Islet of Langerhans (tissue), 1 donor: ENCODE results near the gene DDX55.
"Not testable (repeated sequence)": the region's sequence is repeated elsewhere in the genome, so short reads cannot be mapped to it uniquely, and the experiment has no call there.

Experiments
- FAIRE-seq: peaks from one replicate; lab custom pipeline; 2011; peaks lifted over from hg19 to GRCh38; lab: Jason Lieb, UNC

The DDX55 gene, protein sequence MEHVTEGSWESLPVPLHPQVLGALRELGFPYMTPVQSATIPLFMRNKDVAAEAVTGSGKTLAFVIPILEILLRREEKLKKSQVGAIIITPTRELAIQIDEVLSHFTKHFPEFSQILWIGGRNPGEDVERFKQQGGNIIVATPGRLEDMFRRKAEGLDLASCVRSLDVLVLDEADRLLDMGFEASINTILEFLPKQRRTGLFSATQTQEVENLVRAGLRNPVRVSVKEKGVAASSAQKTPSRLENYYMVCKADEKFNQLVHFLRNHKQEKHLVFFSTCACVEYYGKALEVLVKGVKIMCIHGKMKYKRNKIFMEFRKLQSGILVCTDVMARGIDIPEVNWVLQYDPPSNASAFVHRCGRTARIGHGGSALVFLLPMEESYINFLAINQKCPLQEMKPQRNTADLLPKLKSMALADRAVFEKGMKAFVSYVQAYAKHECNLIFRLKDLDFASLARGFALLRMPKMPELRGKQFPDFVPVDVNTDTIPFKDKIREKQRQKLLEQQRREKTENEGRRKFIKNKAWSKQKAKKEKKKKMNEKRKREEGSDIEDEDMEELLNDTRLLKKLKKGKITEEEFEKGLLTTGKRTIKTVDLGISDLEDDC

DNA sequence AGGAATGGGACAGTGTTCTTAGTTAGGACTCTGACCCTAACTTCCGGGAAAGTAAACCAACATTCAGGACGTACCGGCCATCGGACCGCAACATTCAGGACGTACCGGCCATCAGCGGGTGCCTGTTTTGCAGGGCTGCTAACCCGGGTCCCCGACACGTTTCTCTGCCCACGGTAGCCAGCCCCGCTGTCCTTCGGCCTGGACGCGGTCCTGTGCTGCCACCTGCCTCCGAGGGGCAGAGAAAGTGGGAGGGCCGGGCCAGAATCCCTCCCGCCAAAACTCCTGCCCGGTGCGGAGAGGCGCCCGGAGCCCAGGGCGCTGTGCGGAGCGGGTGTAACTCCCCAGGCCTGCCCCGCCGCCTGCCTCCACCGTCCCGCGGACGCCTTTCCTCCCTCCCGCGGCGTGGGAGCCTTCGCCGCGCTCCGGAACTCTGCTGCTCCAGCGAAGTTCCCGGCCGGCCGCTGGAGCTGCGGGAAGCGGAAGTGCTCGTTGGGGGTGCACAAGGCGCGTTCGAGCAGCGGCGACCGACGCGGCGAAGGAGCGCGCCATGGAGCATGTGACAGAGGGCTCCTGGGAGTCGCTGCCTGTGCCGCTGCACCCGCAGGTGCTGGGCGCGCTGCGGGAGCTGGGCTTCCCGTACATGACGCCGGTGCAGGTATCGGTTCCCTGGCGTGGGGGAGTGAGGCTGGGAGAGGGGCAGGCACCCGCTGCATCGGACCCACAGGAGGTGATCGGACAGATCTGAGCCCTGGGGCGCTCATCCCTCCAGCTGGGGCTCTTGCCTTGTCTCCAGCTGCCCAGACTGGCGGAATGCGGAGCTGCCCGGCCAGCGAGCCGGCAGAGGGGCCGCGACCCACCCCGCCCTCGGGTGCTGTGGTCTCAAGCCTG is at the start of gene DDX55:
DDX55 (plus strand) TSS at position 498 of the 888 bp plus-strand sequence; CDS start at position 548, 50 bp downstream.
- no peak for FAIRE-seq

DNA sequence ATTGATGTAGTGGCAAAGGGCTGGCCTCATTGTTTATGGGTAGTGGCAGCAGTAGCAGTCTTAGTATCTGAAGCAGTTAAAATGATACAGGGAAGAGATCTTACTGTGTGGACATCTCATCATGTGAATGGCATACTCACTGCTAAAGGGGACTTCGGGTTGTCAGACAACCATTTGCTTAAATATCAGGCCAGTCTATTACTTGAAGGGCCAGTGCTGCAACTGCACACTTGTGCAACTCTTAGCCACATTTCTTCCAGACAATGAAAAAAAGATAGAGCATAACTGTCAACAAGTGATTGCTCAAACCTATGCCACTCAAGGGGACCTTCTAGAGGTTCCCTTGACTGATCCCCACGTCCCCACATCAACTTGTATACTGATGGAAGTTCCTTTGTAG is 47.8 kb upstream of the DDX55 start:
- not testable (repeated sequence) for FAIRE-seq

DNA sequence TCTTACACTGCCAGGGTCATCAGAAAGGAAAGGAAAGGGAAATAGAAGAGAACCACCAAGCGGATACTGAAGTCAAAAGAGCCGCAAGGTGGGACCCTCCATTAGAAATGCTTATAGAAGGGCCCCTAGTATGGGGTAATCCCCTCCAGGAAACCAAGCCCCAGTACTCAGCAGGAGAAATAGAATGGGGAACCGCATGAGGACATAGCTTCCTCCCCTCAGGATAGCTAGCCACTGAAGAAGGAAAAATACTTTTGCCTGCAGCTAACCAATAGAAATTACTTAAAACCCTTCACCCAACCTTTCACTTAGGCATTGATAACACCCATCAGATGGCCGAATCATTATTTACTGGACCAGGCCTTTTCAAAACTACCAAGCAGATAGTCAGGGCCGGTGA is 47.1 kb upstream of the DDX55 start:
- FAIRE-seq: not testable (repeated sequence)

DNA sequence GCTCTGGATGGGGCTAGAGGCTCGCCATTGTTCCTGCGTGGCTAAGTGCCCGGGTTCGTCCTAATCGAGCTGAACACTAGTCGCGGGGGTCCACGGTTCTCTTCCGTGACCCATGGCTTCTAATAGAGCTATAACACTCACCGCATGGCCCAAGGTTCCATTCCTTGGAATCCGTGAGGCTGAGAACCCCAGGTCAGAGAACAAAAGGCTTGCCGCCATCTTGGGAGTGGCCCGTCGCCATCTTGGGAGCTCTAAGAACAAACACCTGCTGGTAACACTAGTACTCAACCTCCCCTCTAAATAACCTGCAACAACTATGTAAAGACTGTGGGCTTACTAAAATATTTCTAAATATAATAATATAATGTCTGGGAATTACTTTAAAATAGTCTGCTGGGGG is 43.4 kb upstream of the DDX55 start:
- FAIRE-seq: not testable (repeated sequence)

DNA sequence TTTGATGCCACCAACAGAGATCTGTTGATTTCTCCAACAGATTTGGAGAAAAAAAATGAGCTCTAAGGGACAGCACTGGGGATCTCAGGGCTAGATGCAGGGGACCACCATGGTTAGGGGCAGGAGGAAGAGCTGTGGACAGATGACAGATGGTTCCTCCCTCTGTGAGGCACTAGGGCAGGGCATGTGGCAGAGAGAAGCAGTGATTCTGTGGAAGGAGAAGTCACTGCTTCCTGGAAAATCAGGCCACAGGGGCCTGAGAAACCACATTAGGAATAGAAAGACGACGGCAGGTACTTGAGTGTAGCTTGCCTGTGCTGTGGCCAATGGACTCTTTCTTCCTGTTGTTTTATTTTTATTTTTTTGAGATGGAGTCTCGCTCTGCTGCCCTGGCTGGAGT is 42.4 kb upstream of the DDX55 start:
- FAIRE-seq: no peak

DNA sequence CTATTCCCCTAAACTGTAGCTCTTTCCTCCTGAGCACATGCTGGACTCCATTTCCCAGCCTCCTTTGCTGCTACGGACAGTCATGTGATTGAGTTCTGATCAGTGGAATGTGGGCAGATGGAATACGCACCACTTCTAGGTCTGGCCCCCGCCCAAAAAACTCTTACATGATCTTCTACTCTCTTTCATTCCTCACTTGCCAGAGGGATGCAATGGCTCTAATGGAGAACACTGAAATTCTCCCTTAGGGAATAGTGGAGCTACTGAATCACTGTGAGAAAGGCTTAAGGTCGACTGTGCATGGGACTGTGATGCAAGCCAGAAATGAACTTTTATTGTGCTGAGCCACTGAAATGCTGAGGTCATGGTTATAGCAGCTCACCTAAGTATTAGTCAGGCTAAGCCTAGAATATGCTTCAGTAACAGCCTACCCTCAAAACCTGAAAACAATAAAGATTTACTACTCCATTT is 30.5 kb upstream of the DDX55 start:
- FAIRE-seq: no peak

DNA sequence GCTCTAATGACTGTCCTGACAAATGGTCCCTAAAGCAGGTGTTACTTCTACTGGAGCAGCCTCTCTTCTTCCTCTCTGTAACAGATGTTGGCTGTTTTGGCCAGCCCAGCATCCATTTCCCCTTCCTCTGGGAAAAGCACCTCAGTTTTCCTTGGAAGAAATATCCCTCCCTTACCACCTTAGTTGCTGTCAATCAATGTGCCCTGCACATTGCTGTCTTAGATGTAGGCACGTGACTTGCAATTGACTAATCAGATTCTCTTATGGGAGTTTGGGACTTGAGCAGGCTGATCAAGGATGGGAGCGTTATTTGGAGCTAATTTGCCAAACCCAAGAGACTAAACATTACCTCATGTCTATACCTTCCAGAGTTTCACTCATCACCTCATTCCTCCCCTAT is 29.5 kb upstream of the DDX55 start:
- FAIRE-seq: no peak

DNA sequence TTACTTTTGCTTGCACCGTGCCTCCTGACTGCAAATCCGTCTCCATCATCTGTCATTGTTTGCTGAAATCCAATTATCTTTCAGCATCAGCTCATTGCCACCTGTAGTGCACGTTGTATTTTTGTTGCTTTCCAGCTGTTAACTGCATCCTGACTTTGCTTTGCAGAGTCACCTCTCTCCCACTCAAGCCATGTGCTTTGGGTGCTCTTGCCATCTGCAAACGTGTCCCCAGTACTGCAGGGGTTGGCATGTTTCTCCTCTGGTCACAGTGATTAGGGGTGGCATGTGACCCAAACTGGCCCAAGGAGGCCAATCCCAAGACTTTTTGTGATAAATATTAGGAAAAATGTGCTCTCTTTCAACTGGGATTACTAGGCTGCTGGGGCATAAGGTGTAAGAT is 28.0 kb upstream of the DDX55 start:
- FAIRE-seq: no peak

DNA sequence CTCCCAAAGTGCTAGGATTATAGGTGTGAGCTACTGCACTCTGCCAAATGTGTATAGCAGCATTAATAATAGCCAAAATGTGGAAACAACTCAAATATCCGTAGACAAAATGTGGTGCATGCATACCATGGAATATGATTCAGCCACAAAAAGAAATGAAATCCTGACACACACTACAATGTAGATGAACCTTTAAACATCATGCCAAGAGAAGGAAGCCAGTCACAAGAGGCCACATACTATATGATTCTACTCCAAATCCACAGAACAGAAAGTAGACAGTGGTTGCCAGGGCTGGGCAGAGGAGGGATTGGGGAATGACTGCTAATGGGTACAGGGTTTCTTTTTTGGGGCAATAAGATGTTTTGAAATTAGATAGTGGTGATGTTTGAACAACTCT is 25.3 kb upstream of the DDX55 start:
- no peak for FAIRE-seq

DNA sequence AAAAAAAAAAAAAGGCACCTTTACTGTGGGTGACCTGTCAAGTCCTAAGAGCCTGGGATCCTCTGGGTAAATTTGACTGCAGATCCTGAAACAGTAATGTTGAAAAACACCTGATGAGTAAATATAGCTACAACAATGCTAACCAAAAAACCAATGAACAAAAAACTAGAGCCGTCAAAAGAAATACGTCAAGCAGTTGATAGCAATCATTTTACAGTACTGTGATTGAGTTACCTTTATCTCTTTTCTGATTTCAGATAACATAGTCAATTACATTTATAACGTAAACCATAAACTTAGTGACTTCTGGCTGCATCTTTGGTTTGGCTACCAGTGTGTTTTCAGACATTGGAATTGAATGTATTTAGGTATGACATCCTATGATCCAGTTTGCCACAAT is 23.7 kb upstream of the DDX55 start:
- FAIRE-seq: no peak

DNA sequence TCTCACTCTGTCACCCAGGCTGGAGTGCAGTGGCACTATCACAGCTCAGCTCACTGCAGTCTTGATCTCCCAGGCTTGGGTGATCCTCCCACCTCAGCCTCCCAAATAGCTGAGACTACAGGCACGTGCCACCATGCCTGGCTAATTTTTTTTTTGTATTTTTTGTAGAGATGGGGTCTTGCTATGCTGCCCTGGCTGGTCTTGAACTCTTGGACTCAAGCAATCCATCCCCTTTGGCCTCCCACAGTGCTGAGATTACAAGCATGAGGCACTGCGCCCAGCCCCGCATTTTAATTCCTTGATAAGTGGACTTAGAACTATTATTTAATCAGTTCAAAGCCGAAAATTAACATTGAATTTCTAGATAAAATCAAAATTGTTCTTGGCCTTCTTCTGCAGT is 23.1 kb upstream of the DDX55 start:
- FAIRE-seq: not testable (repeated sequence)

DNA sequence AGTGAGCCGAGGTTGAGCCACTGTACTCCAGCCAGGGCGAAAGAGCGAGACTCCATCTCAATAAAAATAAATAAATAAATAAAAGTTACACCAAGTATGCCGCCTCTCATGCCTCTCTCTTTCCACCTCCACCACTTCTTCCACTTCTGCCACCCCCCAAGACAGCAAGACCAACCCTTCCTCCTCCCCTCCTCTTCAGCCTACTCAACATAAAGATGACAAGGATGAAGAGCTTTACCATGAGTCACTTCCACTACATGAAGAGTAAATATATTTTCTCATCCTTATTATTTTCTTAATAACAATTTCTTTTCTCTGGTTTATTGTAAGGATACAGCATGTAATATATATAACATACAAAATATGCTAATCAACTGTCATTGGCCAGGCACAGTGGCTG is 21.1 kb upstream of the DDX55 start:
- FAIRE-seq: no peak

DNA sequence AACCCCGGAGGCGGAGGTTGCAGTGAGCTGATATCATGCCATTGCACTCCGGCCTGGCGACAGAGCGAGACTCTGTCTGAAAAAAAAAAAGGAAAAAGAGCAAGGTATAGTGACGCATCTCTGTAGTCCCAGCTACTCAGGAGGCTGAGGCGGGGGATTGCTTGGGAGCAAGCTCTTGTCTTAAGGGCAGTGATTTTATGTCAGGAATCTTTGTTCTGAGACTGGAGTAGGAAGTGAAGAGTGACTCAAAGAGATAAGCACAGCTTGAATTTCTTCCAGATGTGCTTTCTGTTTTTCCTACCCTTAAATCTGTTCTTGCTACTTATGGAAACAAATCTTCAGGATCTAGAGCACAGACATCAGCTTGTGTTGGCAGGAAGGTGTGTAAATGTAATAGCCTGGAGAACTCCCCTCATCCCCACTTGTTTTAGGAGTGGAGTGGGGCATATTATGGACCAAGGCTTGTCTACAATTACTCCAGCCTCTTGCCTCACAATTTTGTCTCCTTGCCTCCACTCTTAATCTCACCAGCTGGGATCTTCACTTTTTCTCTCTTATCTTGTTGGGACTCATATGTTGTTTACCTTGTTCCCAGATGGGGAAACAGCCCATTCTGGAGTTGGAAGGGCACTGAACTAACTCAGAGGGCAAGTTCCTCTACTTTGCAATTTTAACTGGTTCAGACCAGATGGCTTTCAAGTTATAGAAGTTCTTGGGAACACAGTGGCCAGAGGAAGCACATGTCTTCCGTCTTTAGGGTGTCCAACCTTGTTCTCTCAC is 10.0 kb upstream of the DDX55 start:
- no peak for FAIRE-seq

DNA sequence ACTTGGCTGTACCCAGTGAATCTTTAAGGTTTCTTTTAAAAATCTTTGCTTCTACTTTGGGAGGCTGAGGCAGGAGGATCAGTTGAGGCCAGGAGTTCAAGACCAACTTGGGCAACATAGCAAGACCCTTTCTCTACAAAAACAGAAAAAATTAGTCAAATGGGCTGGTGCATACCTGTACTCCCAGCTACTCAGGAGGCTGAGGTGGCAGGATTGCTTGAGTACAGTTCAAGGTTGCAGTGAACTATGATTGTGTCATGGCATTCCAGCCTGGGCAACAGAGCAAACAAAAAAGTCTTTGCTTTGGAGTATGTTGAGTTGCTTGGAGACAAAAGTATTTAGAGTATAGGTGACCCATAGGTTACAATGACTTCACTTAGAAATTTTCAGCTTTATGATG is 6.2 kb upstream of the DDX55 start:
- FAIRE-seq: no peak

DNA sequence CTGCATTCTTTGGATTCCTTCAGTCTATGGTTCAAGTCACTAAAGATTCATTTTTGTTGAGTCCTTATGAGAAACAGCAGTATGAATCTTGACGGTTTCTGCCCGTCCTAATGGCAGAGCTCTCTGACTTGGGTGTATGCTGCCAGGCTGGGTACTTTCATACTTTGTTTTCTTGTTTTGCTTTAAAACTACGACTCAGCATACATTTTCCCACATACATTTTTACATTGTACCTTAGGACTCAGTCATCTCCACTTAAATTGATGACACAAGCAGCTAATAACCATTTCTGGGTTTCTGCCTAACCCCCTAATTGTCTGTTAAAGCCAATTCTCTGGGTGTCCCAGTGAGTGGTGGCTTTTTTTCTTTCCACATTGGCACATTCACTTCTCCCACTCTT is 4.8 kb upstream of the DDX55 start:
- FAIRE-seq: no peak

DNA sequence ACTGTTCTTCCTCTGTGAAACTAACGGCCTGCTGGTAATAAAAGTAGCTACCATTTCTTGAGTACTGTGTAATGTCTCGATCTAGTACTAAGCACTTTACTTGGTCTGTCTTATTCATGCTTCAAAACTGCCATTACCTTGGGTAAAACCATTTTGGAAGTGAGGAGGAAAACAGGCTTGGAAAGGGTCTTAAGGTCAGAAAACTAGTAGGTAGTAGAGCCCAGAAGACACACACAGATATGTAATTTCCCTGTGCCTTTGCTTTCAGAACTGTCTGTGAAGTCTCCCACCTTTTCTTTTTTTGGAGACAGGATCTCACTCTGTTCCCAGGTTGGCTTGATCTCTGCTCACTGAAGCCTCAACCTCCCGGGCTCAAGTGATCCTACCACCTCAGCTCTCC is 3.4 kb upstream of the DDX55 start:
- no peak for FAIRE-seq

DNA sequence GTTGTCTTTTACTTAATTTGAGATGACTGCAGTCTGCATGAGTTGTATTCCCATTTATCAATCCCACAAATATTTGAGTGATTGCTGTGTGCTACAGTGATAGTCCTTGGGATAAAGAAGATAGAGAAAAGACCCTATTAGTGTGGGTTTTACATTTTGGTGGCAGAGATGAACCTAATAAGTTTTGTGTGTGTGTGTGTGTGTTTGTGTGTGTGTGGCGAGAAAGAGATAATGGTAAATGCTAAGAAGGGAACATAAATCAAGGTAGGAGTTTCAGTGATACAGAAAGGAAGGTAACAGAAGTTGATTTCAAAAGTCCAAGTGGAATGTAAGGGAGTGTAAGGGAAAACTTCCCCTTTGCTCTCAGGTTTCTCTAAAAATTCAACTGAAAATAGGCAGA is 2.6 kb upstream of the DDX55 start:
- no peak for FAIRE-seq

DNA sequence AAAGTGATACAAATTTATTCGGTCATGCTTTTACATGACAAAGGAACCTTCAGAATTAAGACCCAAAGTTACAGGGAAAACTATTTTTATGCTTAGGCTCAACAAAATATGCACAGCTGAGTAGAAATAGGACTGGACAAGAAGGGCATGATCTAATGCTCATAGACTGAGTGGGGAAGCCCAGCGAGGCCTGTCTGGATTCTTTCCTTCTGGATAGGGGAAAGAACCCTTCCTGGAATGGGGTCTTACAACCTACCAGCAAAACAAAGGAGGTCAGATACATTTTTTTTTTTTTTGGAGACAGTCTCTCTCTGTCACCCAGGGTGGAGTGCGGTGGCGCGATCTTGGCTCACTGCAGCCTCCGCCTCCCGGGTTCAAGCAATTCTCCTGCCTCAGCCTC is 2.2 kb upstream of the DDX55 start:
- no peak for FAIRE-seq

DNA sequence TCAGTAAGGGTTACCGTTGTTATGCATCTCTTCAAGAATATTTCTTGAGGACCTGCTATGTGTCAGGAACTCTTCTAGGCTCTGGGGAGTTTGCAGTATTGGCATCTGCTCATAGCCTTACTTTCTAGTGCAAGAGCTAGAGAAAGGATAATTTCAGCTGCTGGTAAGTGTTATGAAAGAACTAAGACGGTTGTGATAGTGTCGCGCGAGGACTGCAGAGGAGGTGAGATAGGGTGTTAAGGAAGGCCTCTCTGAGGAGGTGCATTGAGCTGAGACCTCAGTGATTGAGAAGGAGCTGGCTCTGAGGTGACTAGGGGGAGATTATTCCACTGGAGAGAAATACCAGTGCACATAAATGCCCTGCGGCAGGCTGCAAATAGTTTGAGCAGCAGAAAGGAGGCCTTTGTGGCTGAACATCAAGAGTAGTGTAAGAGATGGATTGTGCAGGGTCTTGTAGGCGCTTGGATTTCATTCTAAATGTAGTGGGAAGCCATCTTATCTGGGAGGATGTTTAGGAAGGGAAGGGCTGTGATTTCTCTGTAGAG is 824 bp downstream of the DDX55 start:
- FAIRE-seq: no peak

DNA sequence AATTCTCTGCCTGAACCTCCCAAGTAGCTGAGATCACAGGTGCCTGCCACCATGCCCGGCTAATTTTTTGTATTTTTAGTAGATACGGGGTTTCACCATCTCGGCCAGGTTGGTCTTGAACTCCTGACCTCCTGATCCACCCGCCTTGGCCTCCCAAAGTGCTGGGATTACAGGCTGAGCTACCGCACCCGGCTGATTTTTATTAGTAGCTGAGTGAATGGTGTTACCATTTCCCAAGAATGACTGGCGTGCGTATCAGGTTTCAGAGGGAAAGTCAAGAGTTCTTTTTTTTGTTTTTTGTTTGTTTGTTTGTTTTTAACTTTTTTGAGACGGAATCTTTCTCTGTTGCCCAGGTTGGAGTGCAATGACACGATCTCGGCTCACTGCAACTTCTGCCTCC is 1.6 kb downstream of the DDX55 start:
- not testable (repeated sequence) for FAIRE-seq

DNA sequence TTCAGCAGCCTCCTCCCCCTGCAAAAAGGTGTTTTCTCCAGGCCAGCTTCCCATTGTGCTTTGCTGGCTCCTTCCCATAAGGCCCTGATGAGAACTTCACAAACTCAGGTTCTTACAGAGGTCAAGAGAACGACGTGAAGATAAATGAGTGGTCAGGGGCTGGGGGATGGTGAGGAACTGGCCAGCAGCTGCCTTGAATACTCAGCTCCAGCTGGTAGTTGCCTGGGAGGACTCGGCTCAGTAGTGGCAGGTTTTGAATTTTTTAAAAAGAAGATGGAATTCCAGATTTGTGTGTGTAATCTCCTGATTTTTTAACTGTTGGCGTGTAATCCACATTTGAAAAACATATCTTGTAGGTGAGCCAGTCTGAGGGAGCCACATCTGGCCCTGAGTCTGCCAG is 5.9 kb downstream of the DDX55 start:
- no peak for FAIRE-seq

DNA sequence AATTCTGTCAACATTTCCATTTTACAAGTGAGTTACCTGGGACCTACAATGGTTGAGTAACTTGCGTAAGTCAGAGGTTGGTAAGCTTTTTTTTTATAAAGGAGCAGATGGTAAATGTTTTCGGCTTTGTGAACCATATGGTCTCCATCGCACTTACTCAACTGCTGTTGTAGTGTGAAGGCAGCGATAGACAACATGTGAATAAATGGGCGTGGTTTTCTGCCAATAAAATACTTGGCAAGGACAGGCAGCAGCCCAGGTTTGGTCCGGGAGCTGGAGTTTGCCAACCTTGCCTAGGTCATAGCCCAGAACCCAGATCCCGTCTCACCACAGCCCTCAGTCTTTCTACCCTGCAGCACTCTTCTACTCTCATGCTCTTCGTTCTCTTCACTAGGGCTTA is 6.3 kb downstream of the DDX55 start:
- FAIRE-seq: no peak
